HepG2 (cell line): ENCODE data around the gene TRIM2. TPM values are rescaled to one million over a fixed set of nuclear protein-coding genes. Genes with fewer than 3 reads are reported as not detected.

ENCODE experiments used
- ADNP ChIP-seq: sonication (generic); formaldehyde crosslinking; IDR thresholded peaks from 2 replicates; pipeline ENCODE4 v1.4.0; 2020; ENCODE audit warnings: missing genetic modification reagents
- DNMT1 ChIP-seq: sonication (generic); formaldehyde crosslinking; IDR thresholded peaks from 2 replicates; pipeline ENCODE4 v1.5.1; 2020; ENCODE audit warnings: mild to moderate bottlenecking, missing genetic modification reagents
- ETV5 ChIP-seq: IDR thresholded peaks from 2 replicates; pipeline ENCODE4 v1.6.1; 2018; ENCODE audit warnings: missing biosample characterization, missing genetic modification reagents, inconsistent platforms, borderline replicate concordance
- FOXK2 ChIP-seq: fragments of 450-650 bp; IDR thresholded peaks from 2 replicates; pipeline ENCODE4 v1.6.1; 2016
- GLI4 ChIP-seq: sonication (generic); formaldehyde crosslinking; IDR thresholded peaks from 2 replicates; pipeline ENCODE4 v1.5.1; 2020; ENCODE audit warnings: missing genetic modification reagents, mild to moderate bottlenecking, moderate library complexity, borderline replicate concordance
- HOXA7 ChIP-seq: sonication (generic); formaldehyde crosslinking; IDR thresholded peaks from 2 replicates; pipeline ENCODE4 v1.8.1; 2022; ENCODE audit warnings: mild to moderate bottlenecking, missing genetic modification reagents, moderate library complexity
- NFKBIZ ChIP-seq: IDR thresholded peaks from 2 replicates; pipeline ENCODE4 v1.6.1; 2018; ENCODE audit warnings: missing genetic modification reagents, missing compliant biosample characterization
- NR1H2 ChIP-seq: sonication (generic); formaldehyde crosslinking; IDR thresholded peaks from 2 replicates; pipeline ENCODE4 v1.8.1; 2022; ENCODE audit warnings: low read depth, missing genetic modification reagents, borderline replicate concordance
- RCOR2 ChIP-seq: IDR thresholded peaks from 2 replicates; pipeline ENCODE4 v1.6.1; 2016; ENCODE audit warnings: missing biosample characterization, missing genetic modification reagents
- SMYD3 ChIP-seq: sonication (generic); formaldehyde crosslinking; IDR thresholded peaks from 2 replicates; pipeline ENCODE4 v1.8.1; 2023; ENCODE audit warnings: mild to moderate bottlenecking, missing genetic modification reagents
- ZFP1 ChIP-seq: IDR thresholded peaks from 2 replicates; pipeline ENCODE4 v1.6.1; 2016
- ZNF484 ChIP-seq: sonication (generic); formaldehyde crosslinking; IDR thresholded peaks from 2 replicates; pipeline ENCODE4 v1.5.1; 2020; ENCODE audit warnings: mild to moderate bottlenecking, low read depth, missing genetic modification reagents, borderline replicate concordance
- ZNF577 ChIP-seq: sonication (generic); formaldehyde crosslinking; IDR thresholded peaks from 2 replicates; pipeline ENCODE4 v1.4.0; 2020; ENCODE audit warnings: mild to moderate bottlenecking, low read depth, missing genetic modification reagents, borderline replicate concordance
- ZNF629 ChIP-seq: sonication (generic); formaldehyde crosslinking; conservative IDR thresholded peaks from 2 replicates; pipeline ENCODE4 v1.5.0; 2020; ENCODE audit warnings: missing genetic modification reagents
- polyA plus RNA-seq, 8 experiments: library from polyadenylated mRNA; depleted of rRNA in 3 of 8; stranded (reverse) in 7 of 8; unstranded in 1 of 8; fragments of >200 nt; fragmentation: Illumina TruSeq in 4 of 8; extraction: Trizol in 4 of 8; gene quantifications; 2 replicates each; pipeline versions ENCODE4 v1.2.1 to v1.2.3, GENCODE V29; 2011 to 2016; ENCODE audit warnings: low read depth in 4 of 8, missing spikeins in 1 of 8, mixed read lengths in 1 of 8; ENCODE audit not compliant: insufficient read depth in 1 of 8
- total RNA-seq, 5 experiments: library from RNA; depleted of rRNA; stranded (reverse); fragments of >200 nt; fragmentation: Illumina TruSeq; extraction: Trizol; gene quantifications; 2 replicates each; pipeline ENCODE4 v1.2.3, GENCODE V29; 2016; ENCODE audit warnings: low read depth in 1 of 5
- TF ChIP-seq, protein P1 (sequence below): sonication (generic); formaldehyde crosslinking; conservative IDR thresholded peaks from 2 replicates; pipeline ENCODE4 v1.4.0; 2020; ENCODE audit warnings: mild to moderate bottlenecking, missing genetic modification reagents, moderate library complexity
- TF ChIP-seq, protein P2 (sequence below): sonication (generic); formaldehyde crosslinking; IDR thresholded peaks from 2 replicates; pipeline ENCODE4 v1.9.0; 2021; ENCODE audit warnings: mild to moderate bottlenecking, missing genetic modification reagents
- TF ChIP-seq, protein P3 (sequence below): sonication (generic); formaldehyde crosslinking; IDR thresholded peaks from 2 replicates; pipeline ENCODE4 v1.4.0; 2020; ENCODE audit warnings: missing genetic modification reagents, mild to moderate bottlenecking, borderline replicate concordance

TRIM2 gene
- total and polyA plus RNA-seq, 2 of the 13 experiments (the other 11 are each of a cell fraction or from before 2014, with no cell fraction given) = 2.1 to 4.2 TPM

DNA sequence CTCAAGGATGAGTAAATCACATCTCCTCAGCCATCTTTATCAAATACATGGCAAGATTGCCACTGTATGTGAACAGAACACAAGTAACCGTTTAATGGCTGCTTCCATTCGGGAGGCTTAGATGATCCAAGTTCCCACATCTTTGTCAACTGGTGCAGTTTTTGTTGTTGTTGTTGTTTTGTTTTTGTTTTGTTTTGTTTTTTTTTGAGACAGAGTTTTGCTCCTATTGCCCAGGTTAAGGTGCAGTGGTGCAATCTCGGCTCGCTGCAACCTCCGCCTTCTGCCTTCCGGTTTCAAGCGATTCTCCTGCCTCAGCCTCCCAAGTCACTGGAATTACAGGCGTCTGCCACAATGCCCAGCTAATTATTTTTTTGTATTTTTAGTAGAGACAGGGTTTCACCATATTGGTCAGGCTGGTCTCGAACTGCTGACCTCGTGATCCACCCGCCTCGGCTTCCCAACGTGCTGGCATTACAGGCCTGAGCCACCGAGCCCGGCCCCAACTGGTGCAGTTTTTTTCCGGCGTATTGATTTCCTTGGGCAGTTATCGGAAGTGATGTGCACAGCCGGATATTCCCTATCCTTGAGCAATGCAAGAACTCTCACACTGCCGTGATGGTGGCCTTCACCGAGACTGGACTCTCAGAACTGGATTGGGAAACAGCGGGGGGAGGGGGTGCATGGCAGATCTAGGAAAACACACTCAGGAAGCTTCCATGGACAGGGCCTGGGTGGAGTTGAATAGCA is 29.2 kb upstream of the TRIM2 start (continued):
- TF ChIP-seq, protein P1, sequence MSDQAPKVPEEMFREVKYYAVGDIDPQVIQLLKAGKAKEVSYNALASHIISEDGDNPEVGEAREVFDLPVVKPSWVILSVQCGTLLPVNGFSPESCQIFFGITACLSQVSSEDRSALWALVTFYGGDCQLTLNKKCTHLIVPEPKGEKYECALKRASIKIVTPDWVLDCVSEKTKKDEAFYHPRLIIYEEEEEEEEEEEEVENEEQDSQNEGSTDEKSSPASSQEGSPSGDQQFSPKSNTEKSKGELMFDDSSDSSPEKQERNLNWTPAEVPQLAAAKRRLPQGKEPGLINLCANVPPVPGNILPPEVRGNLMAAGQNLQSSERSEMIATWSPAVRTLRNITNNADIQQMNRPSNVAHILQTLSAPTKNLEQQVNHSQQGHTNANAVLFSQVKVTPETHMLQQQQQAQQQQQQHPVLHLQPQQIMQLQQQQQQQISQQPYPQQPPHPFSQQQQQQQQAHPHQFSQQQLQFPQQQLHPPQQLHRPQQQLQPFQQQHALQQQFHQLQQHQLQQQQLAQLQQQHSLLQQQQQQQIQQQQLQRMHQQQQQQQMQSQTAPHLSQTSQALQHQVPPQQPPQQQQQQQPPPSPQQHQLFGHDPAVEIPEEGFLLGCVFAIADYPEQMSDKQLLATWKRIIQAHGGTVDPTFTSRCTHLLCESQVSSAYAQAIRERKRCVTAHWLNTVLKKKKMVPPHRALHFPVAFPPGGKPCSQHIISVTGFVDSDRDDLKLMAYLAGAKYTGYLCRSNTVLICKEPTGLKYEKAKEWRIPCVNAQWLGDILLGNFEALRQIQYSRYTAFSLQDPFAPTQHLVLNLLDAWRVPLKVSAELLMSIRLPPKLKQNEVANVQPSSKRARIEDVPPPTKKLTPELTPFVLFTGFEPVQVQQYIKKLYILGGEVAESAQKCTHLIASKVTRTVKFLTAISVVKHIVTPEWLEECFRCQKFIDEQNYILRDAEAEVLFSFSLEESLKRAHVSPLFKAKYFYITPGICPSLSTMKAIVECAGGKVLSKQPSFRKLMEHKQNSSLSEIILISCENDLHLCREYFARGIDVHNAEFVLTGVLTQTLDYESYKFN (CRISPR knock-in tag) = peak; percentile 84
- TF ChIP-seq, protein P2, sequence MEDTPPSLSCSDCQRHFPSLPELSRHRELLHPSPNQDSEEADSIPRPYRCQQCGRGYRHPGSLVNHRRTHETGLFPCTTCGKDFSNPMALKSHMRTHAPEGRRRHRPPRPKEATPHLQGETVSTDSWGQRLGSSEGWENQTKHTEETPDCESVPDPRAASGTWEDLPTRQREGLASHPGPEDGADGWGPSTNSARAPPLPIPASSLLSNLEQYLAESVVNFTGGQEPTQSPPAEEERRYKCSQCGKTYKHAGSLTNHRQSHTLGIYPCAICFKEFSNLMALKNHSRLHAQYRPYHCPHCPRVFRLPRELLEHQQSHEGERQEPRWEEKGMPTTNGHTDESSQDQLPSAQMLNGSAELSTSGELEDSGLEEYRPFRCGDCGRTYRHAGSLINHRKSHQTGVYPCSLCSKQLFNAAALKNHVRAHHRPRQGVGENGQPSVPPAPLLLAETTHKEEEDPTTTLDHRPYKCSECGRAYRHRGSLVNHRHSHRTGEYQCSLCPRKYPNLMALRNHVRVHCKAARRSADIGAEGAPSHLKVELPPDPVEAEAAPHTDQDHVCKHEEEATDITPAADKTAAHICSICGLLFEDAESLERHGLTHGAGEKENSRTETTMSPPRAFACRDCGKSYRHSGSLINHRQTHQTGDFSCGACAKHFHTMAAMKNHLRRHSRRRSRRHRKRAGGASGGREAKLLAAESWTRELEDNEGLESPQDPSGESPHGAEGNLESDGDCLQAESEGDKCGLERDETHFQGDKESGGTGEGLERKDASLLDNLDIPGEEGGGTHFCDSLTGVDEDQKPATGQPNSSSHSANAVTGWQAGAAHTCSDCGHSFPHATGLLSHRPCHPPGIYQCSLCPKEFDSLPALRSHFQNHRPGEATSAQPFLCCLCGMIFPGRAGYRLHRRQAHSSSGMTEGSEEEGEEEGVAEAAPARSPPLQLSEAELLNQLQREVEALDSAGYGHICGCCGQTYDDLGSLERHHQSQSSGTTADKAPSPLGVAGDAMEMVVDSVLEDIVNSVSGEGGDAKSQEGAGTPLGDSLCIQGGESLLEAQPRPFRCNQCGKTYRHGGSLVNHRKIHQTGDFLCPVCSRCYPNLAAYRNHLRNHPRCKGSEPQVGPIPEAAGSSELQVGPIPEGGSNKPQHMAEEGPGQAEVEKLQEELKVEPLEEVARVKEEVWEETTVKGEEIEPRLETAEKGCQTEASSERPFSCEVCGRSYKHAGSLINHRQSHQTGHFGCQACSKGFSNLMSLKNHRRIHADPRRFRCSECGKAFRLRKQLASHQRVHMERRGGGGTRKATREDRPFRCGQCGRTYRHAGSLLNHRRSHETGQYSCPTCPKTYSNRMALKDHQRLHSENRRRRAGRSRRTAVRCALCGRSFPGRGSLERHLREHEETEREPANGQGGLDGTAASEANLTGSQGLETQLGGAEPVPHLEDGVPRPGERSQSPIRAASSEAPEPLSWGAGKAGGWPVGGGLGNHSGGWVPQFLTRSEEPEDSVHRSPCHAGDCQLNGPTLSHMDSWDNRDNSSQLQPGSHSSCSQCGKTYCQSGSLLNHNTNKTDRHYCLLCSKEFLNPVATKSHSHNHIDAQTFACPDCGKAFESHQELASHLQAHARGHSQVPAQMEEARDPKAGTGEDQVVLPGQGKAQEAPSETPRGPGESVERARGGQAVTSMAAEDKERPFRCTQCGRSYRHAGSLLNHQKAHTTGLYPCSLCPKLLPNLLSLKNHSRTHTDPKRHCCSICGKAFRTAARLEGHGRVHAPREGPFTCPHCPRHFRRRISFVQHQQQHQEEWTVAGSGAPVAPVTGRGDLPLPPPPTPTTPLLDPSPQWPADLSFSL (CRISPR knock-in tag) = no peak
- TF ChIP-seq FOXK2 = no peak
- no peak for TF ChIP-seq HOXA7 (CRISPR knock-in tag)
- 0 out of 2 replicates have a peak, but pooled peaks have one; percentile 27 for TF ChIP-seq NFKBIZ (CRISPR knock-in tag)
- TF ChIP-seq ZNF629 = peak; percentile 46
- TF ChIP-seq, protein P3, sequence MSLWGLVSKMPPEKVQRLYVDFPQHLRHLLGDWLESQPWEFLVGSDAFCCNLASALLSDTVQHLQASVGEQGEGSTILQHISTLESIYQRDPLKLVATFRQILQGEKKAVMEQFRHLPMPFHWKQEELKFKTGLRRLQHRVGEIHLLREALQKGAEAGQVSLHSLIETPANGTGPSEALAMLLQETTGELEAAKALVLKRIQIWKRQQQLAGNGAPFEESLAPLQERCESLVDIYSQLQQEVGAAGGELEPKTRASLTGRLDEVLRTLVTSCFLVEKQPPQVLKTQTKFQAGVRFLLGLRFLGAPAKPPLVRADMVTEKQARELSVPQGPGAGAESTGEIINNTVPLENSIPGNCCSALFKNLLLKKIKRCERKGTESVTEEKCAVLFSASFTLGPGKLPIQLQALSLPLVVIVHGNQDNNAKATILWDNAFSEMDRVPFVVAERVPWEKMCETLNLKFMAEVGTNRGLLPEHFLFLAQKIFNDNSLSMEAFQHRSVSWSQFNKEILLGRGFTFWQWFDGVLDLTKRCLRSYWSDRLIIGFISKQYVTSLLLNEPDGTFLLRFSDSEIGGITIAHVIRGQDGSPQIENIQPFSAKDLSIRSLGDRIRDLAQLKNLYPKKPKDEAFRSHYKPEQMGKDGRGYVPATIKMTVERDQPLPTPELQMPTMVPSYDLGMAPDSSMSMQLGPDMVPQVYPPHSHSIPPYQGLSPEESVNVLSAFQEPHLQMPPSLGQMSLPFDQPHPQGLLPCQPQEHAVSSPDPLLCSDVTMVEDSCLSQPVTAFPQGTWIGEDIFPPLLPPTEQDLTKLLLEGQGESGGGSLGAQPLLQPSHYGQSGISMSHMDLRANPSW (CRISPR knock-in tag) = no peak; the same call in 1 of the 2 replicates
- no peak for TF ChIP-seq DNMT1
- TF ChIP-seq ETV5 (CRISPR knock-in tag) = peak; percentile 93; the same call in 1 of the 2 replicates
- TF ChIP-seq ADNP (CRISPR knock-in tag) = peak; percentile 70; the same call in 1 of the 2 replicates
- 0 out of 2 replicates have a peak, but pooled peaks have one; percentile 31 for TF ChIP-seq GLI4 (CRISPR knock-in tag)
- no peak for TF ChIP-seq ZNF484 (CRISPR knock-in tag)
- 0 out of 2 replicates have a peak, but pooled peaks have one; percentile 32 for TF ChIP-seq SMYD3 (CRISPR knock-in tag)
- TF ChIP-seq ZNF577 = no peak
- no peak for TF ChIP-seq NR1H2 (CRISPR knock-in tag)
- peak; percentile 76 for TF ChIP-seq RCOR2 (CRISPR knock-in tag)
- TF ChIP-seq ZFP1 (CRISPR knock-in tag) = 0 out of 2 replicates have a peak, but pooled peaks have one; percentile 73
